ENCODE results near the gene LRRC2. TPM values are rescaled to one million over a fixed set of nuclear protein-coding genes. Genes with fewer than 3 reads are reported as not detected.

The LRRC2 gene
- total and polyA plus RNA-seq, 2 of the 13 experiments (the other 11 are each of a cell fraction or from before 2014, with no cell fraction given) = 0.27 to 0.58 TPM

DNA sequence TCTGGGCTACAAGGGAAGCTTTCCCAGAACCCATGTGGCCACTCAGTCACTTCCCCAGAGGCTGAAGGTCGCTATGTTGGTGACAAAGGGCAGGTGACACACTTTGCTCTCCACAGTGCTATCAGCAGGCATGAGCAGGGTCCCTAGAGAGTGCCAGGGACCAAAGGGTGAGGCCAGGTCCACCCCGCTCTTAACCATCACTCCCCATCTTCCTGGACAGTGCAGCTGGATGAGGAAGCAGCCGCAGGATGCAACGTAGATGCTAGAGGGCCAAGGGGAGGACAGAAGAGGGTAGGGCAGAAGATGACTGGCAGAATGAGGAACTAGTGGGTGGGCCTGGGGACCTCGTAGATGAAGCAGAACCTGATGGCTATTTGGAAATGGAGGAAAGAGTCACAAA is 87.8 kb downstream of the LRRC2 start:
- Histone ChIP-seq H3K9ac (ENCODE audit: insufficient read depth, low read depth, low read length) (no peak overlapping the region), H3K79me2 (ENCODE audit: insufficient read depth, low read length) (no peaks in the 10 kb centered on the region), H2AFZ (ENCODE audit: low read length) (no peak overlapping the region), H4K20me1 (ENCODE audit: insufficient read depth, low read length) (no peaks in the 10 kb centered on the region), H3K27me3 (ENCODE audit: control insufficient read depth in 1 of 2, insufficient read depth in 2 of 2, low read length in 2 of 2) (peaks cover 0 to 3% of the 10 kb centered on the region in 2 experiments; a peak in 1 of 5 replicates), H3K36me3 (replicated peaks in 1 of 2; ENCODE audit: control insufficient read depth in 1 of 2, insufficient read depth in 2 of 2, low read length in 2 of 2) (no peaks in the 10 kb centered on the region), H3K4me2 (ENCODE audit: low read depth, low read length) (no peak overlapping the region), H3K4me3 (replicated peaks in 1 of 3; ENCODE audit: insufficient read depth in 1 of 3, low read depth in 2 of 3, low read length in 3 of 3) (no peak overlapping the region), H3K9me3 (ENCODE audit: low read length) (no peaks in the 10 kb centered on the region), H3K27ac (ENCODE audit: extremely low read length, insufficient read depth, low read length) (no peak overlapping the region), H3K4me1 (ENCODE audit: insufficient read depth, low read length) (no peaks in the 10 kb centered on the region)
- ChIA-PET POLR2A (no interaction called here), CTCF (ENCODE audit: low intra/inter-chr PET ratio, low total read pairs) (no interaction called here)
- in situ Hi-C loops (cut with HindIII; ENCODE audit: extremely low pct_ligation_motif_present, low pct_unique_long_range_greater_than_20kb) (no loop called here), intact Hi-C loops (cut with micrococcal nuclease; ENCODE audit: unreplicated experiment) (no loop called here)
- no peak for FAIRE-seq
- ATAC-seq = no peak
- no peak for DNase-seq (ENCODE audit: low spot score)
- TF ChIP-seq ZNF264 (CRISPR knock-in tag; IDR thresholded peaks at IDR 0.05) = no peak
- TF ChIP-seq ZNF557 (CRISPR knock-in tag; IDR thresholded peaks at IDR 0.05) = no peak
- no peak for TF ChIP-seq ZNF891 (CRISPR knock-in tag; IDR thresholded peaks at IDR 0.05)
- no peak for TF ChIP-seq ZNF781 (CRISPR knock-in tag; IDR thresholded peaks at IDR 0.05; ENCODE audit: borderline replicate concordance, not compliant biosample characterization)
- TF ChIP-seq CHD2 (IDR thresholded peaks at IDR 0.05; ENCODE audit: low read depth, low read length) = no peak
- TF ChIP-seq EZH2 (conservative IDR thresholded peaks at IDR 0.05; ENCODE audit: low read depth, low read length) = no peak
- TF ChIP-seq RFX1 (IDR thresholded peaks at IDR 0.05) = no peak
- no peak for TF ChIP-seq ZBTB42 (CRISPR knock-in tag; IDR thresholded peaks at IDR 0.05)
- TF ChIP-seq NAIF1 (CRISPR knock-in tag; IDR thresholded peaks at IDR 0.05; ENCODE audit: borderline replicate concordance) = no peak
- TF ChIP-seq CEBPG (CRISPR knock-in tag; IDR thresholded peaks at IDR 0.05) = no peak
- TF ChIP-seq RFXANK (CRISPR knock-in tag; IDR thresholded peaks at IDR 0.05) = no peak
- 27% methylated on average over 5 of the region's 5 CpGs for WGBS (ENCODE audit: low lambda C conversion rate)
- BruUV-seq (replicated peaks) = no TSS peak

DNA sequence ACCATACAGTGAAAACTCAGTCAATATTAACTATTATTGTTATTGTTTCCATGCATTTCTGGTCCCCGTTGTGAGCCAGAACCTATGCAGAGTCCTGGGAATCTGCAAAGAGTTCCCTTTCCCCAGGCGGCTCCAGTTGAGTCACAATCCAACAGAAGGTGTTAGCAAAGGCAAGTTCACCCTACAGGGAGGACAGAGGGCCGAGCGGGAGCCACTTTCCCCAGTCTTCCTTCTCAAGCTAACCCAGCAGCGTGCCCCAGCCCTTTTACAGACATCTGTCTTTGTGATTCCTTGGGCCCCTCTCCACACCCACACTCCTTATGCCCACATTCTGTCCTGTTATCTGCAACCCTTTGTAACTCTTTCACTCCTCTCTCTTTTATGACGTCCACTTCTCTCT is 88.3 kb downstream of the LRRC2 start:
- no peak overlapping the region for H2AFZ ChIP-seq (ENCODE audit: low read length)
- no peaks in the 10 kb centered on the region for H4K20me1 ChIP-seq (ENCODE audit: insufficient read depth, low read length)
- 14% methylated on average over 6 of the region's 6 CpGs for WGBS (ENCODE audit: low lambda C conversion rate)
- no peak overlapping the region for H3K9ac ChIP-seq (ENCODE audit: insufficient read depth, low read depth, low read length)
- BruUV-seq (replicated peaks) = no TSS peak
- intact Hi-C loops (cut with micrococcal nuclease; ENCODE audit: unreplicated experiment) (no loop called here), in situ Hi-C loops (cut with HindIII; ENCODE audit: extremely low pct_ligation_motif_present, low pct_unique_long_range_greater_than_20kb) (no loop called here)
- ATAC-seq (no peak), FAIRE-seq (no peak), DNase-seq (ENCODE audit: low spot score) (no peak)
- H3K4me1 ChIP-seq (ENCODE audit: insufficient read depth, low read length) = no peaks in the 10 kb centered on the region
- no peak overlapping the region for H3K4me2 ChIP-seq (ENCODE audit: low read depth, low read length)
- H3K79me2 ChIP-seq (ENCODE audit: insufficient read depth, low read length) = no peaks in the 10 kb centered on the region
- H3K36me3 ChIP-seq (replicated peaks in 1 of 2; ENCODE audit: control insufficient read depth in 1 of 2, insufficient read depth in 2 of 2, low read length in 2 of 2) = no peaks in the 10 kb centered on the region
- CTCF ChIA-PET (ENCODE audit: low intra/inter-chr PET ratio, low total read pairs) = no interaction called here
- POLR2A ChIA-PET = no interaction called here
- no peaks in the 10 kb centered on the region for H3K9me3 ChIP-seq (ENCODE audit: low read length)
- H3K27me3 ChIP-seq (ENCODE audit: control insufficient read depth in 1 of 2, insufficient read depth in 2 of 2, low read length in 2 of 2) = peaks cover 0 to 7% of the 10 kb centered on the region in 2 experiments; a peak in 1 of 5 replicates
- H3K4me3 ChIP-seq (replicated peaks in 1 of 3; ENCODE audit: insufficient read depth in 1 of 3, low read depth in 2 of 3, low read length in 3 of 3) = no peak overlapping the region
- H3K27ac ChIP-seq (ENCODE audit: extremely low read length, insufficient read depth, low read length) = no peak overlapping the region
- TF ChIP-seq, protein P1, sequence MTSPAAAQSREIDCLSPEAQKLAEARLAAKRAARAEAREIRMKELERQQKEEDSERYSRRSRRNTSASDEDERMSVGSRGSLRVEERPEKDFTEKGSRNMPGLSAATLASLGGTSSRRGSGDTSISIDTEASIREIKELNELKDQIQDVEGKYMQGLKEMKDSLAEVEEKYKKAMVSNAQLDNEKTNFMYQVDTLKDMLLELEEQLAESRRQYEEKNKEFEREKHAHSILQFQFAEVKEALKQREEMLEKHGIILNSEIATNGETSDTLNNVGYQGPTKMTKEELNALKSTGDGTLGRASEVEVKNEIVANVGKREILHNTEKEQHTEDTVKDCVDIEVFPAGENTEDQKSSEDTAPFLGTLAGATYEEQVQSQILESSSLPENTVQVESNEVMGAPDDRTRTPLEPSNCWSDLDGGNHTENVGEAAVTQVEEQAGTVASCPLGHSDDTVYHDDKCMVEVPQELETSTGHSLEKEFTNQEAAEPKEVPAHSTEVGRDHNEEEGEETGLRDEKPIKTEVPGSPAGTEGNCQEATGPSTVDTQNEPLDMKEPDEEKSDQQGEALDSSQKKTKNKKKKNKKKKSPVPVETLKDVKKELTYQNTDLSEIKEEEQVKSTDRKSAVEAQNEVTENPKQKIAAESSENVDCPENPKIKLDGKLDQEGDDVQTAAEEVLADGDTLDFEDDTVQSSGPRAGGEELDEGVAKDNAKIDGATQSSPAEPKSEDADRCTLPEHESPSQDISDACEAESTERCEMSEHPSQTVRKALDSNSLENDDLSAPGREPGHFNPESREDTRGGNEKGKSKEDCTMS (CRISPR knock-in tag; conservative IDR thresholded peaks at IDR 0.05) = no peak
- TF ChIP-seq ZNF570 (CRISPR knock-in tag; IDR thresholded peaks at IDR 0.05; ENCODE audit: borderline replicate concordance) (no peak), ZNF484 (CRISPR knock-in tag; IDR thresholded peaks at IDR 0.05; ENCODE audit: borderline replicate concordance, low read depth) (no peak)

All from HepG2 (cell line).